Uterus (tissue), 4 donors: Measurements from ENCODE around the gene LMX1B. TPM values are rescaled to one million over a fixed set of nuclear protein-coding genes. Genes with fewer than 3 reads are reported as not detected.

Experiments
- DNase-seq, 2 donors: peaks; one replicate each; pipeline ENCODE4 v3.0.0-alpha.2; 2019 to 2020
- H3K27ac ChIP-seq, 2 donors: fragments of 200-600 bp; sonication (generic); 1 replicate in 1 of 2; 2 replicates in 1 of 2; pipeline ENCODE4 v1.5.1; 2016 to 2018
- H3K27me3 ChIP-seq, 2 donors: fragments of 200-600 bp; sonication (generic); one replicate each; pipeline ENCODE4 v1.5.1; 2018 to 2019; ENCODE audit warnings: control low read depth in 1 of 2
- H3K36me3 ChIP-seq, 2 donors: fragments of 200-600 bp; sonication (generic); one replicate each; pipeline ENCODE4 v1.5.1; 2019; ENCODE audit warnings: control low read depth in 1 of 2
- H3K4me1 ChIP-seq, 2 donors: fragments of 200-600 bp; sonication (generic); one replicate each; pipeline ENCODE4 v1.5.1; 2018 to 2019; ENCODE audit warnings: control low read depth in 1 of 2
- H3K4me3 ChIP-seq, 2 donors: fragments of 200-600 bp; sonication (generic); 1 replicate in 1 of 2; 2 replicates in 1 of 2; pipeline ENCODE4 v1.5.1; 2018 to 2019; ENCODE audit warnings: mild to moderate bottlenecking in 1 of 2
- H3K9me3 ChIP-seq, 2 donors: fragments of 200-600 bp; sonication (generic); one replicate each; pipeline ENCODE4 v1.5.1; 2019; ENCODE audit warnings: control low read depth in 1 of 2
- CTCF ChIP-seq, 4 experiments: fragments of 200-600 bp in 2 of 4; fragments of 450-650 bp in 2 of 4; sonication (generic) in 2 of 4; IDR thresholded peaks; one replicate each; pipeline ENCODE4 v1.5.1; 2016 to 2019; ENCODE audit warnings: antibody characterized with exemption in 4 of 4, mild to moderate bottlenecking in 2 of 4, moderate library complexity in 1 of 4
- POLR2A ChIP-seq, 2 donors: fragments of 450-650 bp; IDR thresholded peaks; one replicate each; pipeline ENCODE4 v1.6.1; 2016; ENCODE audit warnings: antibody characterized with exemption in 2 of 2, mild to moderate bottlenecking in 1 of 2, moderate library complexity in 1 of 2
- intact Hi-C: fragments of 100-400 bp; cut with DNase I; formaldehyde crosslinking; loops from one replicate; pipeline ENCODE4 v1.15.1; 2023; ENCODE audit warnings: low total_unique reads
- total RNA-seq, 4 donors: library from RNA; depleted of rRNA in 3 of 4; stranded (reverse); fragments of >200 nt in 3 of 4; gene quantifications; one replicate each; pipeline versions ENCODE4 v1.1.0 to v1.2.4, GENCODE V29; 2014 to 2023
- donor health status: DM: yes; HTN: yes; CAD: no.

Gene LMX1B
- total RNA-seq, 4 donors from 2014 or later, result not detected

- intact Hi-C loops, result no loop called here
- TF ChIP-seq CTCF (IDR thresholded peaks at IDR 0.05), result no peak
- TF ChIP-seq POLR2A (IDR thresholded peaks at IDR 0.05), result no peak
Observed at GRCh38 chr9:126665644-126666035, 51.9 kb downstream of the LMX1B start.

GRCh38 chr9:126666155-126666803, 52.6 kb downstream of the LMX1B start:
- peaks cover 0 to 4% of the 10 kb centered on the region in 2 donors for H3K4me1 ChIP-seq
- no peak for TF ChIP-seq CTCF (IDR thresholded peaks at IDR 0.05)
- no peak for TF ChIP-seq POLR2A (IDR thresholded peaks at IDR 0.05)
- H3K27me3 ChIP-seq, result no peaks in the 10 kb centered on the region

More at GRCh38 chr9:126665644-126666035, 51.9 kb downstream of the LMX1B start:
- Histone ChIP-seq H3K27me3 (no peaks in the 10 kb centered on the region), H3K4me3 (no peak overlapping the region), H3K4me1 (peaks cover 0 to 4% of the 10 kb centered on the region in 2 donors), H3K36me3 (no peaks in the 10 kb centered on the region), H3K27ac (no peak overlapping the region), H3K9me3 (no peaks in the 10 kb centered on the region)
- DNase-seq, result no peak

GRCh38 chr9:126667190-126668055, 53.7 kb downstream of the LMX1B start:
- H3K4me3 ChIP-seq, result no peak overlapping the region
- H3K27ac ChIP-seq, result no peak overlapping the region
- H3K27me3 ChIP-seq, result no peaks in the 10 kb centered on the region
- no peak for TF ChIP-seq POLR2A (IDR thresholded peaks at IDR 0.05)
- TF ChIP-seq CTCF (IDR thresholded peaks at IDR 0.05), result no peak
- H3K4me1 ChIP-seq, result peaks cover 0 to 4% of the 10 kb centered on the region in 2 donors
- no peak for DNase-seq
- intact Hi-C loops, result no loop called here
- H3K36me3 ChIP-seq, result no peaks in the 10 kb centered on the region
- no peaks in the 10 kb centered on the region for H3K9me3 ChIP-seq

More at GRCh38 chr9:126666155-126666803, 52.6 kb downstream of the LMX1B start:
- Histone ChIP-seq H3K4me3 (no peak overlapping the region), H3K9me3 (no peaks in the 10 kb centered on the region), H3K36me3 (no peaks in the 10 kb centered on the region), H3K27ac (no peak overlapping the region)
- intact Hi-C loops, result no loop called here
- no peak for DNase-seq

GRCh38 chr9:126668058-126668457, 54.3 kb downstream of the LMX1B start:
- Histone ChIP-seq H3K9me3 (no peaks in the 10 kb centered on the region), H3K4me3 (no peak overlapping the region), H3K36me3 (no peaks in the 10 kb centered on the region), H3K4me1 (peaks cover 0 to 4% of the 10 kb centered on the region in 2 donors), H3K27me3 (no peaks in the 10 kb centered on the region), H3K27ac (no peak overlapping the region)
- intact Hi-C loops, result no loop called here
- DNase-seq, result no peak
- no peak for TF ChIP-seq CTCF (IDR thresholded peaks at IDR 0.05)
- no peak for TF ChIP-seq POLR2A (IDR thresholded peaks at IDR 0.05)

- Histone ChIP-seq H3K36me3 (no peaks in the 10 kb centered on the region), H3K4me3 (no peak overlapping the region), H3K27ac (no peak overlapping the region), H3K9me3 (no peaks in the 10 kb centered on the region), H3K4me1 (peaks cover 0 to 4% of the 10 kb centered on the region in 2 donors), H3K27me3 (peaks cover 0 to 6% of the 10 kb centered on the region in 2 donors)
- DNase-seq, result no peak
- TF ChIP-seq POLR2A (IDR thresholded peaks at IDR 0.05), result no peak
- no peak for TF ChIP-seq CTCF (IDR thresholded peaks at IDR 0.05)
- intact Hi-C loops, result no loop called here
Observed at GRCh38 chr9:126669108-126669507, 55.4 kb downstream of the LMX1B start.
